Naive B cell (primary cell): Measurements from ENCODE around the gene NFATC2IP. TPM values are rescaled to one million over a fixed set of nuclear protein-coding genes. Genes with fewer than 3 reads are reported as not detected.
"Not testable (repeated sequence)": the region's sequence is repeated elsewhere in the genome, so short reads cannot be mapped to it uniquely, and the experiment has no call there.

Experiments
- ATAC-seq, 2 donors: fragments of 150-1000 bp; cut with Tn5 transposase; 2 replicates each; pipeline ENCODE4 v1.10.0; 2021; ENCODE audit warnings: low read depth in 2 of 2, mild to moderate bottlenecking in 2 of 2, moderate library complexity in 2 of 2
- DNase-seq: peaks from one replicate; pipeline ENCODE4 v3.0.0; 2022
- H3K27ac Mint-ChIP-seq, 6 donors: one replicate each; pipeline ENCODE4 v1.8.0; 2020 to 2022; ENCODE audit warnings: mild to moderate bottlenecking in 6 of 6, mixed read lengths in 6 of 6, moderate library complexity in 5 of 6, inconsistent platforms in 2 of 6
- H3K27me3 Mint-ChIP-seq, 3 donors: one replicate each; pipeline ENCODE4 v1.8.0; 2021 to 2022; ENCODE audit warnings: mixed read lengths in 3 of 3, mild to moderate bottlenecking in 1 of 3
- H3K36me3 Mint-ChIP-seq, 2 donors: one replicate each; pipeline ENCODE4 v1.8.0; 2020 to 2022; ENCODE audit warnings: mixed read lengths in 2 of 2, inconsistent platforms in 1 of 2, mild to moderate bottlenecking in 1 of 2
- H3K4me1 Mint-ChIP-seq, 3 donors: one replicate each; pipeline ENCODE4 v1.8.0; 2020 to 2022; ENCODE audit warnings: mixed read lengths in 3 of 3, inconsistent platforms in 1 of 3, mild to moderate bottlenecking in 1 of 3, moderate library complexity in 1 of 3
- H3K4me3 Mint-ChIP-seq, 8 donors: one replicate each; pipeline ENCODE4 v1.8.0; 2020 to 2022; ENCODE audit warnings: mild to moderate bottlenecking in 8 of 8, mixed read lengths in 8 of 8, moderate library complexity in 8 of 8, inconsistent platforms in 2 of 8
- H3K9me3 Mint-ChIP-seq, 7 donors: one replicate each; pipeline ENCODE4 v1.8.0; 2020 to 2022; ENCODE audit warnings: mixed read lengths in 7 of 7, mild to moderate bottlenecking in 5 of 7, inconsistent platforms in 2 of 7, moderate library complexity in 1 of 7
- polyA plus RNA-seq, 6 donors: library from polyadenylated mRNA; unstranded; fragments of 300-500 nt; fragmentation: Illumina TruSeq; gene quantifications; one replicate each; pipeline ENCODE4 v1.2.3, GENCODE V29; 2021; ENCODE audit warnings: low read depth in 6 of 6

NFATC2IP gene
- polyA plus RNA-seq, 6 donors from 2014 or later = 17.8 to 32.2 (median 24.2) TPM

DNA sequence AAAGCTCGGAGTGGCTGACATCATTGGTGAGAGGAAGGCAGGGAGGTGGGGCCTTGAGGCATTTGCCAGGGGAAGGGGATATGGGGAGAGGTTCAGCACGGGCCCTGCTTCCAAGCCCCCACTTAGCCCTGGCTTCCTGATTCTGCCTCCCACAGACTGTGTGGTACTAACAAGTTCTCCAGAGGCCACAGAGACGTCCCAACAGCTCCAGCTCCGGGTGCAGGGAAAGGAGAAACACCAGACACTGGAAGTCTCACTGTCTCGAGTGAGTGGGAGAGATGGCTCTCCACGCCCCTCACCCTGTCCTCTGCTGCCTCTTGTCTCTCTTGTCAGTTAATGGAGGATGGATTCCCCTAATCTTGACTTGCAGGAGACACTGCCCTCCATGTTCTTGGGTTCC, 8.1 kb downstream of the NFATC2IP start:
- Mint-ChIP-seq H3K4me3 (no peak overlapping the region), H3K36me3 (peaks cover 12 to 17% of the 10 kb centered on the region in 2 donors), H3K9me3 (peaks cover 0 to 1% (median 0%) of the 10 kb centered on the region in 7 donors), H3K27ac (peak overlapping the region in 1 of 6 donors; percentile 38), H3K4me1 (peaks cover 0 to 11% (median 6%) of the 10 kb centered on the region in 3 donors), H3K27me3 (no peaks in the 10 kb centered on the region)
- DNase-seq = no peak
- no peak for ATAC-seq

DNA sequence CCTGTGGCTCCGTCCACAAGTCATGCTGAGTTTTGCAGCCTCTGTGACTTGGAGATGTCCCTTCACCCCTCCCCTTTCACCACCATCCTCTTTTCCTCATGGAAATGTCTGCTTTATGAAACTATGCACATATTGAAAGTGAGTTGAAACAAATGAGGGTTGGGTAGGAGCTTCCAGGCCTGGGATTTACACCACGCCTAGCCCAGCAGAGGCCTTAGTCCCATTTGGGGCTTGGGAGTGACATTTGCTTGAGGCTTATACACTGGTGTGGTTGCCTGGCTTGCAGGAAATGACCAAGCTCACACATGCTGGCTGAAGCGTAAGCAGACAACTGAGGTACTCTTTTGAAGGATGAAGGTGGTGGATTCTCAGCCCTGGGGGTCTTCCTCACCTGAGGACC, 13.3 kb downstream of the NFATC2IP start:
- no peaks in the 10 kb centered on the region for H3K9me3 Mint-ChIP-seq
- no peak for ATAC-seq
- no peaks in the 10 kb centered on the region for H3K27me3 Mint-ChIP-seq
- no peak overlapping the region for H3K4me3 Mint-ChIP-seq
- H3K4me1 Mint-ChIP-seq = no peaks in the 10 kb centered on the region
- DNase-seq = no peak
- H3K36me3 Mint-ChIP-seq = peaks cover 0 to 6% of the 10 kb centered on the region in 2 donors
- no peak overlapping the region for H3K27ac Mint-ChIP-seq

DNA sequence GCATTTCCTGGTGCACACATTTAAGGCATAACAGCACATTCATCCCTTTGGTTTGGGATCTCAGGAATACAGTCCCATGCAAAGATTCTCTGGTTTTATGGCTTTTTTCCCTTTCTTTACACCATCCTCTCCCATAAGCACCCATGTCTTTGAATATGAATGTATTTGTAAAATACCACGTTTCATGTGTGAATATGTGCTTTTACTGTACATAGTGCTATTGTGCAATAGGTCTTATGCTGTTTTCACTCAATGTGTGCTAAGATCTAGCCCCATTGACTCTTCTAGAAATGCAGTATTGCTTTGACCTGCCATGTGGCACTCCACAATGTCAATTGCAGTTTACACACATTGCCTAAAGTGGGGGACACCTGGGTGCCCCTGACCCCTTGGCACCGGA, 13.8 kb downstream of the NFATC2IP start:
- H3K9me3 Mint-ChIP-seq = no peaks in the 10 kb centered on the region
- H3K27me3 Mint-ChIP-seq = no peaks in the 10 kb centered on the region
- no peak overlapping the region for H3K27ac Mint-ChIP-seq
- H3K36me3 Mint-ChIP-seq = peaks cover 0 to 6% of the 10 kb centered on the region in 2 donors
- no peaks in the 10 kb centered on the region for H3K4me1 Mint-ChIP-seq
- DNase-seq (no peak), ATAC-seq (no peak)
- no peak overlapping the region for H3K4me3 Mint-ChIP-seq

DNA sequence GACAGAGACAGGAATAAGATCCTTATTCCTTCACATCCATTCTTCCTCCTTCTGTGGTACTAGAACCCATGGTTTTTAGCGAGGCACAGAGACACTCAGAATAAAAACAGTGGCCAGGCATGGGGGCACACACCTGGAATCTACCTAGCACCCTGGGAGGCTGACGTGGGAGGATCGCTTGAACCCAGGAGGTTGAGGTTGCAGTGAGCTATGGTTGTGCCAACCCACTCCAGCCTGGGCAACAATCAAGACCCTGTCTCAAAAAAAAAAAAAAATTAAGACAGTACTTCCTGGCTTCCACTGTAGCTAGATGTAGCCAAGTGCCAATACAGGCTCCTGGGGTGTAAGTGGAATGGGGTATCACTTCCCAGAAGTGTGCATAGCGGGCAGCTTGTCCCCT, 16.4 kb downstream of the NFATC2IP start:
- Mint-ChIP-seq H3K4me1 (no peaks in the 10 kb centered on the region), H3K4me3 (no peak overlapping the region), H3K27me3 (no peaks in the 10 kb centered on the region), H3K27ac (peak overlapping the region in 1 of 6 donors; percentile 89), H3K9me3 (no peaks in the 10 kb centered on the region), H3K36me3 (no peaks in the 10 kb centered on the region)
- ATAC-seq (no peak), DNase-seq (no peak)

DNA sequence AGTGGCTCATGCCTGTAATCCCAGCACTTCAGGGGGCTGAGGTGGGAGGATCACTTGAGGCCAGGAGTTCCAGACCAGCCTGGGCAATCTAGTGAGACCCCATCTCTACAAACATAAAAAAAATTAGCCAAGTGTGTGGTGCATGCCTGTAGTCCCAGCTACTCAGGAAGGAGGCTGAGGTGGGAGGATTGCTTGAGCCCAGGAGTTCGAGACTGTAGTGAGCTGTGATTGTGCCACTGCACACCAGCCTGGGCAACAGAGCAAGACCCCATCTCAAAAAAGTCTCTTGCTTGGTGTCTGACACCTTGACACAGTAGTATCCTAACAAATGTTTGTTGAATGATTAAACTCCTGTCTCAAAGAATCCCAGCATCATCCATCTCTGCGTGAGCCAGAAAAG, 19.0 kb downstream of the NFATC2IP start:
- H3K27me3 Mint-ChIP-seq = not testable (repeated sequence)

DNA sequence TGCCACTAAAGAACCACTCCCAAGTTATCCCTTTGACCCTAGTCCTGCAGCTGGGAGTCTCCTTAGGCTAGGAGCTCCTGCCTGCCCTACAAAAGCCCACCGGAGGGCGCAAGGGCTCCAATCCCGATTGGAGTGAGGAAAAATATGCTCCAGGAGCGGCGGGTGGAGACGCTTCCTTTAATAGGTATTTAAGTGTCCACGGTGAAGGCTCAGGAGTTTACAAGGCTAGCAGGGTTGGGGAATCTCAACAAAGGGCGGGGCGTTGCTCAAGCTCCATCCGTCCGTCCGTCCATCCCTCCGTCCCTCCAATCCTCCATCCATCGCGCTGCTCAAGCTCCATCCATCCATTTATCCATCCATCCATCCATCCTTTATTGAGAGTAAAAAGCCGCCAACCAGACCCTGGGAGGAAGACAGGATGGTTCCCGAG, 23.3 kb downstream of the NFATC2IP start:
- peaks cover 28 to 46% (median 38%) of the 10 kb centered on the region in 3 donors for H3K4me1 Mint-ChIP-seq
- no peak for DNase-seq

More for the DNA sequence above, 19.0 kb downstream of the NFATC2IP start:
- not testable (repeated sequence) for H3K4me3 Mint-ChIP-seq, DNase-seq, H3K9me3 Mint-ChIP-seq, H3K36me3 Mint-ChIP-seq, ATAC-seq
- peaks cover 7 to 10% (median 9%) of the 10 kb centered on the region in 3 donors for H3K4me1 Mint-ChIP-seq
- H3K27ac Mint-ChIP-seq = peak overlapping the region in 1 of 6 donors; percentile 87

DNA sequence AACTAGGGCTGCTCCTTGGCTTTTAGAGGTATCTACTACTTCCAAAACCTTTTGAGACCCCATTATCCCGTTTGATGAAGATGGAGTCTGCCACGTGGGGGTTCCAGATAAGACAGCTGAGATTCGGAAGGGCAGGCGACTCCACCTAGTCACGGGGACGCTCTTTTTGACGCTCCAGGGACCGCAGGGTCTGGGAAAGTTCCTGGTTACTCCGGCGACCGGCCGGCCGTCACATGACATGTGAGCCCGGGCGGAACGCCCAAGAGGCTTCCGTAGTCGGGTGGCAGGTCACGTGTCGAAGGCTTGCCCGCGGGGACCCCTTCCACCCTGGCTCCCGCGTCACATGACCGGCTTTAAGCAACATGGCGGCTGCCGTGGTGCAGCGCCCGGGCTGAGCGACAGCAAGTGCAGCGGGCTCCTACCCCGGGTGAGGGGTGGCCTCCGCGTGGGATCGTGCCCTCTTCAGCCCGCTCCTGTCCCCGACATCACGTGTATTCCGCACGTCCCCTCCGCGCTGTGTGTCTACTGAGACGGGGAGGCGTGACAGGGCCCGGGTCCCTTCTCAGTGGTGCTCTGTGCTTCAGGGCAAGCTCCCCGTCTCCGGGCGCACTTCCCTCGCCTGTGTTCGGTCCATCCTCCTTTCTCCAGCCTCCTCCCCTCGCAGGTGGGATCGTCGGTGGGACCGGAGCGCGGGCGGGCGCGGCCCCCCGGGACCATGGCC, 23.9 kb downstream of the NFATC2IP start, which contains the start of gene SPNS1:
SPNS1 (plus strand) TSS at position 342 of the 721 bp plus-strand sequence; CDS start at position 716, 374 bp downstream.
- Mint-ChIP-seq H3K4me3 (peak within 1 kb of the TSS; percentile 95 to 100 (median 98)), H3K4me1 (peaks cover 28 to 46% (median 38%) of the 10 kb centered on the region in 3 donors), H3K9me3 (no peaks in the 10 kb centered on the region), H3K27ac (peak within 1 kb of the TSS; percentile 98 to 99 (median 99)), H3K36me3 (peaks cover 4 to 8% of the 10 kb centered on the region in 2 donors), H3K27me3 (no peaks in the 10 kb centered on the region)
- ATAC-seq (peak; percentile 94), DNase-seq (peak; percentile 93)

More for the DNA sequence above, 23.3 kb downstream of the NFATC2IP start:
- peak in 1 of 2 donors; percentile 5 for ATAC-seq
- no peaks in the 10 kb centered on the region for H3K27me3 Mint-ChIP-seq
- H3K27ac Mint-ChIP-seq = peak overlapping the region; percentile 98 to 99 (median 99)
- H3K36me3 Mint-ChIP-seq = peaks cover 4 to 8% of the 10 kb centered on the region in 2 donors
- H3K4me3 Mint-ChIP-seq = peak overlapping the region; percentile 95 to 100 (median 98)
- no peaks in the 10 kb centered on the region for H3K9me3 Mint-ChIP-seq

DNA sequence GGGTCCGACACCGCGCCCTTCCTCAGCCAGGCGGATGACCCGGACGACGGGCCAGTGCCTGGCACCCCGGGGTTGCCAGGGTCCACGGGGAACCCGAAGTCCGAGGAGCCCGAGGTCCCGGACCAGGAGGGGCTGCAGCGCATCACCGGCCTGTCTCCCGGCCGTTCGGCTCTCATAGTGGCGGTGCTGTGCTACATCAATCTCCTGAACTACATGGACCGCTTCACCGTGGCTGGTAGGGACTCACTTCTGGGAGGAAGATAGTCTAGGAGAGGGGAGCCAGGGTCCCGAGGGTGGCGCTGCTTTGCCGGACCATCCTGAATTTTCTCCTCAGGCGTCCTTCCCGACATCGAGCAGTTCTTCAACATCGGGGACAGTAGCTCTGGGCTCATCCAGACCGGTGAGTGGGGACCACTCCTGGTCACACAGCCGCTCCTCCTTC, 24.4 kb downstream of the NFATC2IP start:
- H3K4me3 Mint-ChIP-seq = peak overlapping the region; percentile 95 to 100 (median 98)
- DNase-seq = no peak
- no peaks in the 10 kb centered on the region for H3K9me3 Mint-ChIP-seq
- H3K36me3 Mint-ChIP-seq = peaks cover 4 to 8% of the 10 kb centered on the region in 2 donors
- H3K27me3 Mint-ChIP-seq = no peaks in the 10 kb centered on the region
- peaks cover 28 to 46% (median 38%) of the 10 kb centered on the region in 3 donors for H3K4me1 Mint-ChIP-seq
- peak overlapping the region; percentile 77 to 99 (median 97) for H3K27ac Mint-ChIP-seq
- ATAC-seq = no peak

DNA sequence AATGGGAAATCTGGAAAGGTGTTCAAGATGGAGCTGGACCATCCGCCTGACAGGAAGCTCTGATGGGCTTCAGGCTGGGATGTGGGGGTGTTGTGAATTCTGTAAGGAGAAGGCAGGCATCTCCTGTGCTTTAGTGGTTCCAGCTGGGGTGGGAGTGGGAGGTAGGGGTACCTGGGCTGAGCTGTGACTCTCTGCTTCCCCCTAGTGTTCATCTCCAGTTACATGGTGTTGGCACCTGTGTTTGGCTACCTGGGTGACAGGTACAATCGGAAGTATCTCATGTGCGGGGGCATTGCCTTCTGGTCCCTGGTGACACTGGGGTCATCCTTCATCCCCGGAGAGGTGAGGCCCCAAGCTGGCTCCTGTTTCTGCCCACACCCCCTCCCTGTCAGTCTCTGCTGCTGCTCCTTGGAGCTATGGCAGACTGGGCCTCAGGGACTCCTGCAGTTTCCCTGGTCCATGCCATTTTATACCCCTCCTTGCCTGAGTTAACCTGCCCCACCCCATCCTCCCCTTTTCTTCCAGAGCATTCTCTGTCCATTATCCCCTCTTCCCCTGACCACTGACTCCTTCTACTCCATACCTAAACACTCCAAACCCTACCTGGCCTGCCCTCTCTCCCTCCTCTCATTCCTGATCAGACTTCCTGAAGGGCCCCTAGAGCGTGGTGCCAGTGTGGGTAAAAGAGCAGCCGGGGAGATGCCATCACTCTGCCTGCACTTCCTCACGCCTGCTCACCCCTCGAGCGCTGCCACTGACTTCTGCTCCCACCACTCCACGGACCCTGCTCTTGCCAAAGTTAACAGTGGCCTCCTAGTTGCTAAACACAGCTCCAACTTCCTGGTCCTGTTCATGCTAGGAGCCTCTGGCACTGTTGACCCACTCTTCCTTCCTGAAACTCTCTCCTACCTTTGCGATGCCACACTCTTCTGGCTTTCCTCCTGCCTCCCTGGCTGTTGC, 27.2 kb downstream of the NFATC2IP start:
- DNase-seq (peak; percentile 36), ATAC-seq (no peak)
- Mint-ChIP-seq H3K36me3 (peaks cover 4 to 21% of the 10 kb centered on the region in 2 donors), H3K9me3 (peaks cover 0 to 4% (median 0%) of the 10 kb centered on the region in 7 donors), H3K27ac (peak overlapping the region in 3 of 6 donors; percentile 21 to 80 (median 30)), H3K4me3 (peak overlapping the region in 4 of 8 donors; percentile 25 to 79 (median 58)), H3K4me1 (peaks cover 30 to 46% (median 38%) of the 10 kb centered on the region in 3 donors), H3K27me3 (no peaks in the 10 kb centered on the region)

DNA sequence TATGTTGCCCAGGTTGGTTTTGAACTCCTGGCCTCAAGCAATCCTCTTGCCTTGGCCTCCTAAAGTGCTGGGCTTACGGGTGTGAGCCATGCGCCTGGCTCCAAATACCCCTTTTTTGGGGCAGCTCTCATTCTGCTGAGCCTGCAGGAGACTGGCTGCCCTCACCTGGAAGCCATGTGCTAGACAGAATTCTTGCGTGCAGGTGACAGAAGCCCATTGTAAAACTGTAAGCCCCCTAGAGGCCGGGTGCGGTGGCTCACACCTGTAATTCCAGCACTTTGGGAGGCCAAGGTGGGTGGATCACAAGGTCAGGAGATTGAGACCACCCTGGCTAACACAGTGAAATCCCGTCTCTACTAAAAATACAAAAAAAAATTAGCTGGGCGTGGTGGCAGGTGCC, 29.6 kb downstream of the NFATC2IP start:
- not testable (repeated sequence) for H3K9me3 Mint-ChIP-seq, ATAC-seq, H3K4me3 Mint-ChIP-seq, DNase-seq, H3K27me3 Mint-ChIP-seq
- H3K4me1 Mint-ChIP-seq = peaks cover 34 to 49% (median 40%) of the 10 kb centered on the region in 3 donors
- peaks cover 12 to 35% of the 10 kb centered on the region in 2 donors for H3K36me3 Mint-ChIP-seq
- peak overlapping the region in 1 of 6 donors; percentile 89 for H3K27ac Mint-ChIP-seq

DNA sequence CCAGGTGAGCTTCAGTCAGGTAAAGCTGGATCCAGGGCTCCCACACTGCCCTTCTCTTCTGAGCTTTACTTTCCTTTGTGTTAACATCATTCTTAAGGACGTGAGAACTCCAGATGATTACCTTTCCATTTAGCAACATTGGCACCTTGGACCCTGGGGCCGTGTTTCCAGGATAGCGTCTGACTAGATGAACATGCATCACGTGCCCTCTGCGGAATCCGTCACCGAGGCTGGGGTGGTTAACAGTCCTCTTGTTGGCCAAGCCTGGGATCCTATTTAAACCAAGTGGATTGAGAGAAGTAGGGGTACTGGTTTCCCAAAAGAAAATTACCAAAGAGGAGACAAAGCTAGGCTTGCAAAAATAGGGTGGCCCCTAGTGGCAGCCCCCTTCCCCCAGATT, 30.2 kb downstream of the NFATC2IP start:
- H3K4me1 Mint-ChIP-seq = peaks cover 32 to 49% (median 39%) of the 10 kb centered on the region in 3 donors

DNA sequence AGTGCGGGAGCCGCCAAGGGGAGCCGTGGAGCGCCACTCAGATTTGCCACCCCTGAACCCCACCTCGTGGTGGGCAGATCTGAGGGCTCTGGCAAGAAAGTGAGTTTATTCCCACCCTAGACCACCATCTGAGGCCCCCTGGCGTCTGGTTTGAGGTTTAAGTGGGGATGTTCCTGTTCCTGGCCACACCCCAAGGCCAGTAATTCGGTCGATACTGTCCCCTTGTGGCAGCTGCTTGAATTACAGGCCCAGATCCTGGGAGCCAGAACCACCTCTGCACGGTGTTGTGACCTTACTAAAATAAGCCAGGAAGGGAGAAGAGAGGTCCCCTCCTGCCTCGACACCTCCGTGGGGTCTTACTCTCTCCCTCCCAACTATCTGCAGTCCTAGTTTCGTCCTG, 30.8 kb downstream of the NFATC2IP start:
- H3K9me3 Mint-ChIP-seq = peaks cover 0 to 4% (median 0%) of the 10 kb centered on the region in 7 donors
- peaks cover 29 to 47% (median 39%) of the 10 kb centered on the region in 3 donors for H3K4me1 Mint-ChIP-seq
- peaks cover 12 to 35% of the 10 kb centered on the region in 2 donors for H3K36me3 Mint-ChIP-seq
- DNase-seq = no peak
- ATAC-seq = no peak
- H3K27me3 Mint-ChIP-seq = peaks cover 0 to 12% (median 7%) of the 10 kb centered on the region in 3 donors
- no peak overlapping the region for H3K4me3 Mint-ChIP-seq
- no peak overlapping the region for H3K27ac Mint-ChIP-seq

More for the DNA sequence above, 30.2 kb downstream of the NFATC2IP start:
- Mint-ChIP-seq H3K36me3 (peaks cover 12 to 35% of the 10 kb centered on the region in 2 donors), H3K27ac (peak overlapping the region in 1 of 6 donors; percentile 57), H3K9me3 (peaks cover 0 to 4% (median 0%) of the 10 kb centered on the region in 7 donors), H3K27me3 (peaks cover 0 to 12% (median 7%) of the 10 kb centered on the region in 3 donors), H3K4me3 (no peak overlapping the region)
- DNase-seq (no peak), ATAC-seq (no peak)

DNA sequence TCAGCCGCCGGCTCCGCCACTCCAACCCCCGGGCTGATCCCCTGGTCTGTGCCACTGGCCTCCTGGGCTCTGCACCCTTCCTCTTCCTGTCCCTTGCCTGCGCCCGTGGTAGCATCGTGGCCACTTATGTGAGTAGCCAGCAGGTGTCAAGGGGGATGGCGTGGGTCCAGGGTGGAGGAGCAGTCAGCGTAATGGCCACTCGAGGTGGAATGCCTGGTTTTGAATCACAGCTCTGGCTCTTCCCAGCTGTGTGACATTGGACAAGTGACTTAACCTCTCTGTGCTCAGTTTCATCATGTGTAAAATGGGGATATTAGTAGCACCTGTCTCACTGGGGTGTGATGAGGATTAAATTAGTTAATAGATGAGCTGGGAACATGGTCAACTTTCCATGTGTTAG, 31.7 kb downstream of the NFATC2IP start:
- peaks cover 29 to 42% (median 41%) of the 10 kb centered on the region in 3 donors for H3K4me1 Mint-ChIP-seq
- peaks cover 4 to 12% (median 7%) of the 10 kb centered on the region in 3 donors for H3K27me3 Mint-ChIP-seq
- no peak overlapping the region for H3K27ac Mint-ChIP-seq
- H3K4me3 Mint-ChIP-seq = no peak overlapping the region
- H3K36me3 Mint-ChIP-seq = peaks cover 17 to 42% of the 10 kb centered on the region in 2 donors
- H3K9me3 Mint-ChIP-seq = peaks cover 4 to 7% (median 5%) of the 10 kb centered on the region in 7 donors
- no peak for ATAC-seq
- no peak for DNase-seq
